Left ventricle myocardium superior (tissue), 1 donor: ENCODE data around the gene C1QC. TPM values are rescaled to one million over a fixed set of nuclear protein-coding genes. Genes with fewer than 3 reads are reported as not detected.

Experiments
- microRNA-seq: library from miRNA; unstranded; fragments of <30 nt; microRNA quantifications from one replicate; pipeline ENCODE4 v1.2.0, GENCODE V29; 2020; ENCODE audit warnings: borderline number of aligned reads
- total RNA-seq: library from RNA; stranded (reverse); fragmentation: NEBNext Ultra II Directional; extraction: Animal tissue kit (Norgen Biotek cat#: 25700); gene quantifications from one replicate; pipeline ENCODE4 v1.2.1, GENCODE V29; 2021
- donor health status: DM: no; HTN: yes; CAD: no; lungs with severe emphysema.

C1QC gene
- total RNA-seq, 1 donor from 2014 or later, result 93.5 TPM

Small RNA genes lying within 50 kb of the gene (microRNA-seq; reads per million reads assigned to microRNA genes)
- gene MIR6127, result not detected

Other genes with a start within 250 kb of the C1QC start
- 18.4 TPM for gene ZBTB40, start 191.8 kb upstream of the C1QC start, total RNA-seq
- gene EPHA8, start 80.1 kb upstream of the C1QC start, total RNA-seq, result not detected
- gene C1QA, start 7.0 kb upstream of the C1QC start, total RNA-seq, result 86.5 TPM
- gene C1QB, start 9.6 kb downstream of the C1QC start, total RNA-seq, result 102 TPM
- 2.4 TPM for gene EPHB2, start 67.2 kb downstream of the C1QC start, total RNA-seq